ENCODE measurements around the gene TMCO4. TPM values are rescaled to one million over a fixed set of nuclear protein-coding genes. Genes with fewer than 3 reads are reported as not detected.

Gene TMCO4
- total and polyA plus RNA-seq, 2 donors (not counting 1 experiment from before 2014, with no cell fraction given), result 21.7 to 31.3 TPM

GRCh38 chr1:19643602-19644394, 155.9 kb downstream of the TMCO4 start, which contains the start of gene NBL1:
Gene NBL1 (plus strand): TSS chr1:19644311. CDS start chr1:19655031, 10,720 bp downstream.
- Histone ChIP-seq H3K27ac (ENCODE audit: low read length in 2 of 2) (no peak within 1 kb of the TSS), H2AFZ (ENCODE audit: insufficient read depth, low read depth, low read length, poor library complexity, severe bottlenecking) (peak within 1 kb of the TSS; percentile 89)

GRCh38 chr1:19643121-19643520, 156.6 kb downstream of the TMCO4 start:
- Histone ChIP-seq H3K36me3 (replicated peaks in 1 of 2; ENCODE audit: control extremely low read depth in 1 of 2, control insufficient read depth in 1 of 2, extremely low read depth in 1 of 2, insufficient read depth in 2 of 2, low read length in 1 of 2) (no peaks in the 10 kb centered on the region), H3K9ac (ENCODE audit: low read length) (no peak overlapping the region), H3K27ac (ENCODE audit: low read length in 2 of 2) (no peak overlapping the region), H3K4me1 (ENCODE audit: control insufficient read depth in 2 of 2, insufficient read depth in 2 of 2, low read length in 2 of 2) (peaks cover 12 to 13% of the 10 kb centered on the region in 2 donors), H3K27me3 (replicated peaks in 1 of 4; ENCODE audit: control extremely low read depth in 1 of 4, control insufficient read depth in 3 of 4, insufficient read depth in 4 of 4, low read length in 3 of 4) (peaks cover 0 to 47% (median 26%) of the 10 kb centered on the region in 4 experiments), H3K79me2 (ENCODE audit: control insufficient read depth, insufficient read depth, low read length) (no peaks in the 10 kb centered on the region), H4K20me1 (ENCODE audit: control insufficient read depth, insufficient read depth, low read length, poor library complexity, severe bottlenecking) (no peaks in the 10 kb centered on the region), H3K4me3 (ENCODE audit: control extremely low read depth in 1 of 5, extremely low read depth in 1 of 5, insufficient read depth in 1 of 5, low read depth in 2 of 5, low read length in 4 of 5) (no peak overlapping the region), H2AFZ (ENCODE audit: insufficient read depth, low read depth, low read length, poor library complexity, severe bottlenecking) (no peak overlapping the region), H3K9me3 (ENCODE audit: control extremely low read depth in 1 of 3, control insufficient read depth in 2 of 3, insufficient read depth in 1 of 3, low read length in 2 of 3) (peaks cover 0 to 6% (median 0%) of the 10 kb centered on the region in 3 donors), H3K4me2 (replicated peaks; ENCODE audit: low read depth, low read length, poor library complexity, severe bottlenecking) (peak overlapping the region; percentile 98)
- intact Hi-C loops (cut with micrococcal nuclease), result no loop called here
- TF ChIP-seq, protein P1, sequence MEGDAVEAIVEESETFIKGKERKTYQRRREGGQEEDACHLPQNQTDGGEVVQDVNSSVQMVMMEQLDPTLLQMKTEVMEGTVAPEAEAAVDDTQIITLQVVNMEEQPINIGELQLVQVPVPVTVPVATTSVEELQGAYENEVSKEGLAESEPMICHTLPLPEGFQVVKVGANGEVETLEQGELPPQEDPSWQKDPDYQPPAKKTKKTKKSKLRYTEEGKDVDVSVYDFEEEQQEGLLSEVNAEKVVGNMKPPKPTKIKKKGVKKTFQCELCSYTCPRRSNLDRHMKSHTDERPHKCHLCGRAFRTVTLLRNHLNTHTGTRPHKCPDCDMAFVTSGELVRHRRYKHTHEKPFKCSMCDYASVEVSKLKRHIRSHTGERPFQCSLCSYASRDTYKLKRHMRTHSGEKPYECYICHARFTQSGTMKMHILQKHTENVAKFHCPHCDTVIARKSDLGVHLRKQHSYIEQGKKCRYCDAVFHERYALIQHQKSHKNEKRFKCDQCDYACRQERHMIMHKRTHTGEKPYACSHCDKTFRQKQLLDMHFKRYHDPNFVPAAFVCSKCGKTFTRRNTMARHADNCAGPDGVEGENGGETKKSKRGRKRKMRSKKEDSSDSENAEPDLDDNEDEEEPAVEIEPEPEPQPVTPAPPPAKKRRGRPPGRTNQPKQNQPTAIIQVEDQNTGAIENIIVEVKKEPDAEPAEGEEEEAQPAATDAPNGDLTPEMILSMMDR (IDR thresholded peaks at IDR 0.05), result no peak
- TF ChIP-seq EZH2 (IDR thresholded peaks at IDR 0.05; ENCODE audit: borderline replicate concordance, insufficient read depth, low read depth, low read length, poor library complexity, severe bottlenecking), result no peak
- peaks cover 12% of the 10 kb centered on the region for H3K4me1 Mint-ChIP-seq
- DNase-seq (no peak), ATAC-seq (ENCODE audit: low read depth) (no peak)
- no peaks in the 10 kb centered on the region for H3K9me3 Mint-ChIP-seq (ENCODE audit: insufficient read depth)
- CTCF ChIA-PET, result no interaction called here
- POLR2A ChIA-PET, result no interaction called here
- WGBS (ENCODE audit: insufficient coverage), result 78% methylated on average over 6 of the region's 7 CpGs
- H3K27ac Mint-ChIP-seq, result no peak overlapping the region
- peaks cover 52% of the 10 kb centered on the region for H3K27me3 Mint-ChIP-seq
- peak overlapping the region; percentile 84 for H3K4me3 Mint-ChIP-seq

More at GRCh38 chr1:19643602-19644394, 155.9 kb downstream of the TMCO4 start, which contains the start of gene NBL1:
- peak within 1 kb of the TSS; percentile 98 for H3K4me2 ChIP-seq (replicated peaks; ENCODE audit: low read depth, low read length, poor library complexity, severe bottlenecking)
- H4K20me1 ChIP-seq (ENCODE audit: control insufficient read depth, insufficient read depth, low read length, poor library complexity, severe bottlenecking), result no peaks in the 10 kb centered on the region
- Mint-ChIP-seq H3K9me3 (ENCODE audit: insufficient read depth) (no peaks in the 10 kb centered on the region), H3K27ac (peak within 1 kb of the TSS; percentile 27), H3K4me3 (peak within 1 kb of the TSS; percentile 85), H3K4me1 (peaks cover 12% of the 10 kb centered on the region), H3K27me3 (peaks cover 52% of the 10 kb centered on the region)
- peaks cover 0 to 48% (median 26%) of the 10 kb centered on the region in 4 experiments for H3K27me3 ChIP-seq (replicated peaks in 1 of 4; ENCODE audit: control extremely low read depth in 1 of 4, control insufficient read depth in 3 of 4, insufficient read depth in 4 of 4, low read length in 3 of 4)
- peak within 1 kb of the TSS; percentile 68 for H3K9ac ChIP-seq (ENCODE audit: low read length)
- H3K4me3 ChIP-seq (ENCODE audit: control extremely low read depth in 1 of 5, extremely low read depth in 1 of 5, insufficient read depth in 1 of 5, low read depth in 2 of 5, low read length in 4 of 5), result peak within 1 kb of the TSS in 4 of 5 experiments; percentile 19 to 67 (median 52)
- WGBS (ENCODE audit: insufficient coverage), result 2% methylated on average over 90 of the region's 90 CpGs
- peaks cover 12 to 13% of the 10 kb centered on the region in 2 donors for H3K4me1 ChIP-seq (ENCODE audit: control insufficient read depth in 2 of 2, insufficient read depth in 2 of 2, low read length in 2 of 2)
- H3K36me3 ChIP-seq (replicated peaks in 1 of 2; ENCODE audit: control extremely low read depth in 1 of 2, control insufficient read depth in 1 of 2, extremely low read depth in 1 of 2, insufficient read depth in 2 of 2, low read length in 1 of 2), result no peaks in the 10 kb centered on the region
- intact Hi-C loops (cut with micrococcal nuclease), result no loop called here
- ChIA-PET CTCF (no interaction called here), POLR2A (no interaction called here)
- ATAC-seq (ENCODE audit: low read depth) (peak; percentile 75), DNase-seq (peak; percentile 69)
- no peaks in the 10 kb centered on the region for H3K79me2 ChIP-seq (ENCODE audit: control insufficient read depth, insufficient read depth, low read length)
- peaks cover 0 to 6% (median 0%) of the 10 kb centered on the region in 3 donors for H3K9me3 ChIP-seq (ENCODE audit: control extremely low read depth in 1 of 3, control insufficient read depth in 2 of 3, insufficient read depth in 1 of 3, low read length in 2 of 3)
- TF ChIP-seq, protein P1 (IDR thresholded peaks at IDR 0.05), result no peak
- no peak for TF ChIP-seq EZH2 (IDR thresholded peaks at IDR 0.05; ENCODE audit: borderline replicate concordance, insufficient read depth, low read depth, low read length, poor library complexity, severe bottlenecking)

All from B cell (primary cell).